Mononuclear cell (primary cell): ENCODE data around the gene SHMT2. TPM values are rescaled to one million over a fixed set of nuclear protein-coding genes. Genes with fewer than 3 reads are reported as not detected.
"Not testable (repeated sequence)": the region's sequence is repeated elsewhere in the genome, so short reads cannot be mapped to it uniquely, and the experiment has no call there.

Experiments used
- H3K27me3 ChIP-seq: 2 replicates; pipeline ENCODE4 v1.6.0; 2011; ENCODE audit warnings: low read length, control low read depth; ENCODE audit not compliant: insufficient read depth
- H3K4me1 ChIP-seq: 2 replicates; pipeline ENCODE4 v1.5.1; 2011; ENCODE audit warnings: mild to moderate bottlenecking, low read length, control low read depth; ENCODE audit not compliant: insufficient read depth
- H3K4me3 ChIP-seq: 2 replicates; pipeline ENCODE4 v1.5.1; 2011; ENCODE audit warnings: mild to moderate bottlenecking, low read length, moderate library complexity
- H3K9me3 ChIP-seq: 2 replicates; pipeline ENCODE4 v1.5.1; 2011; ENCODE audit warnings: low read depth, mild to moderate bottlenecking, control low read depth, low read length
- total RNA-seq: library from RNA; depleted of rRNA; stranded (reverse); fragments of >200 nt; gene quantifications from one replicate; pipeline ENCODE4 v1.2.3, GENCODE V29; 2012

The SHMT2 gene
- total RNA-seq, 1 donor: 50.6 TPM

DNA sequence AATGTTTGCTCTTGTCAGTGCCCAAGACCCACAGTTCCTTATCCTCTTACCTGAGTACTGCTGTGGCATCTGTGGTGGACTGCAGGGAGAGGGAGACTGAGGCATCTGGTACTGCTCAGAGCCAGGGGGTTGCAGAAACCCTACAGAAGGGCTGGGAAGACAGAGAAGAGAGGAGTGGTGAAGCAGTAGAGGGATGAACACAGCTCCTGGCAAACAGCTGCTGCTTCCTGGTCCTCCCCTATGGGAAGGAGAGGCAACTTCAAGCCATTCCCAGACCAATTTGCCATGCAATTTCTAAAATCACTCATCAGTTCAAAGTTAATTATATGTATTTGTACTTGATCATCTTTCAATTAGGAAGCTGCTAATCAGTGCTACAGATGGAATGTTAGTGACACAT, 37.2 kb downstream of the SHMT2 start:
- Histone ChIP-seq H3K9me3 (no peaks in the 10 kb centered on the region), H3K4me1 (peaks cover 8% of the 10 kb centered on the region), H3K27me3 (no peaks in the 10 kb centered on the region), H3K4me3 (no peak overlapping the region)

DNA sequence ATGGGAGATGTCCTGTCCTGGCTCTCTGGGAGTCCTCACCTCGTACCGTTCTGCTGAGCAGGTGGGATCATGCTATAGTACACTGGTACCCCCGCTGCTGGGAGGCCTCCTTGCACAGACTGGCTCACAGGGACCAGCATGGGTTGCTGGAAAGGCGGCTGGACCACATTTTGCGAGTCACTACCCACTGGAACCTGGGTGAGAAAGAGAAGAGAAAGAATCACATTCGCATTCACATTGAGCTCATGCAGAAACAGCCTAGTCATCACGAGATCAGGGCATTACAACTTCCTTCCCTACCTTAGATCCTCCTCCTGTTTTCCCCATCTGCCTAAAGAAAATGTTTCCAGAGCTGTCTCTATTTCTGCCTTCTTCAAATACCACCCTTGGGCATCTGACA, 38.8 kb downstream of the SHMT2 start:
- H3K27me3 ChIP-seq: no peaks in the 10 kb centered on the region
- H3K4me3 ChIP-seq: no peak overlapping the region
- H3K4me1 ChIP-seq: peaks cover 8% of the 10 kb centered on the region
- H3K9me3 ChIP-seq: no peaks in the 10 kb centered on the region

DNA sequence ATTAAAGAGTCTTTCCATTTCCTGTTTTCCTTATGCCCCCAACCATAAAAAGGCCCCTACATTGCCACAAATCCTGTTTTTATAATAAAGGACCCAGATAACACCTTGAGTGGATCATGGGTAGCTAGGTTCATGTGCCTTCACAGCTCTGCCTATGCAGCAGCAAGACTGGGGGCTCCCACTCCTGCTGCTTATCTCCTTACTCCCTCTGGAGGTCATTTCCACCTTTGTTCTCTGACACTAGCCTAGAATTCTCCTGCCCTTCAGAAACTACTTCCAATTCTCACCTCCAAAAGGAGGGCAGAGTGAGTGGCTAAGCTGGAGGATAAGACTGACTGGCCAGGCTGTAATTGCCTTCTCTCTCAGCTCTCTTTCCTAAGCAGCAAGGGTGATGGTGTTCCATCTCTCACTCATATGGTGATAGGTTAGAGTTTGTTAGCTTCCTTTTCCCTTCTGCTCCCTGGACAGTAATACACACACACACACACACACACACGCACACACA, 41.5 kb downstream of the SHMT2 start:
- Histone ChIP-seq H3K27me3 (no peaks in the 10 kb centered on the region), H3K4me1 (peaks cover 8% of the 10 kb centered on the region), H3K9me3 (no peaks in the 10 kb centered on the region), H3K4me3 (no peak overlapping the region)

DNA sequence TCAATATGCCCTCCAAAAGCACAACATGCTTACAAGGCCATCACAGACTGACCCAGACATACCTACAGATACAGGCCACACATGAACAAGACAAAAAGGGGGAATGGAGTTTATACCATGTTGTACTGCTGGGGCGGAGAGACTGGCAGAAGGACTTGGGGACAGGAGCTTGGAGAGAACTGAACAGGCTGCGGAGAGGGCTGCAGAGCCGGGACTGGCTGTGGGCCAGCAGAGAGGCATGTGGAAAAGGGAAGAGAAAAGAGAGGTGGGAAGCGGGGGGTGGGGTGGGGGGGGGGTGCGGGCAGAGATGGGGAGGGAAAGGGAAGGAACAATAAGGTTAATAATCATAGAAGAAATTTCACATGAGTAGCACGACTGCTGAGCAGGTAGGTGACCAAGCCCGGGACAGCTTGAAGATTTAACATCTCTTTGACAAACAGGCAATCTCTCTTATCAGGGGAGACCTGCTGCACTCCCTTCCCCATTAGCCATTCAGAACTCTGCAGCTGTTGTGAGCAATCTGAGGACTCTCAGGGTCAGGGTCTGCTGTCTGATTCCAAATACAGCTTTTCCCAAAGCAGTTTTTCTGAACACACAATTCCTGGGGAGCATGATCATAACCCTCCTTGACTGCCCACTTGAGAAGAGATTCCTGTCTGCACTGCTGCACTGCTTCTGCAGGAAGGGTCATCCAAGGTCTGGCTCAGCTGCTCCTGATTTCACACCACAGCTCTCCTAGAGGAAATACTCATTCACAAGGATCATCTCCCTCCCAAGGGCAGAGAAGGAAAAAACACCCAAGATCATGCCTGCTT, 43.0 kb downstream of the SHMT2 start:
- no peaks in the 10 kb centered on the region for H3K27me3 ChIP-seq
- no peak overlapping the region for H3K4me3 ChIP-seq
- no peaks in the 10 kb centered on the region for H3K9me3 ChIP-seq
- H3K4me1 ChIP-seq: peaks cover 8% of the 10 kb centered on the region

DNA sequence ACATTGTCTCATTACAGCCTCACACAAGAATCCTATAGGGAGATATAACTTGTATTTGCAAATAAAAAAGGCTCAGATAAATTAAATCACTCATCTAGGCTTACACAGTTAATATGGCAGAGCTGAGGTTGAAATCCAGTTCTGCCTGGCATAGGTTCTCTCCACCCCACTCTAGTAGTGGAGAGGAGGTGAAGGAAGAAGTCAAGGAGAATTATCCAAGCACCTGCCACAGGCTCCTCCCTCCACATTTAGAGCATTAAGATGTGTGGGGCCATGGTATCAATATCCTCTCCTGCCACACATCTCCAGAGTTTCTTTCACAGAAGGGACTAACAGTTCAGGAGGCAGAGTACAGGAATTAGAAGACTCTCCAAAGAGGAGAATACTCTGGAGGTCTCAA, 44.0 kb downstream of the SHMT2 start:
- no peak overlapping the region for H3K4me3 ChIP-seq
- peaks cover 3% of the 10 kb centered on the region for H3K4me1 ChIP-seq
- H3K9me3 ChIP-seq: no peaks in the 10 kb centered on the region
- H3K27me3 ChIP-seq: no peaks in the 10 kb centered on the region

DNA sequence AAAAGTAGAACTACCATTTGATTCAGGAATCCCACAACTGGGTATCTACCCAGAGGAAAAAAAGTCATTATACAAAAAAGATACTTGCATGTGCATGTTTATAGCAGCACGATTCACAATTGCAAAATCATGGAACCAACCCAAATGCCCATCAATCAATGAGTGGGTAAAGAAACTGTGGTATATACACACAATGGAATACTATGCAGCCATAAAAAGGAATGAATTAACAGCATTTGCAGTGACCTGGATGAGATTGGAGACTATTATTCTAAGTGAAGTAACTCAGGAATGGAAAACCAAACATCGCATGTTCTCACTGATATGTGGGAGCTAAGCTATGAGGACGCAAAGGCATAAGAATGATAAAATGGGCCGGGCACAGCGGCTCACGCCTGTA, 46.7 kb downstream of the SHMT2 start:
- H3K4me1 ChIP-seq, H3K4me3 ChIP-seq, H3K9me3 ChIP-seq, H3K27me3 ChIP-seq: not testable (repeated sequence)

DNA sequence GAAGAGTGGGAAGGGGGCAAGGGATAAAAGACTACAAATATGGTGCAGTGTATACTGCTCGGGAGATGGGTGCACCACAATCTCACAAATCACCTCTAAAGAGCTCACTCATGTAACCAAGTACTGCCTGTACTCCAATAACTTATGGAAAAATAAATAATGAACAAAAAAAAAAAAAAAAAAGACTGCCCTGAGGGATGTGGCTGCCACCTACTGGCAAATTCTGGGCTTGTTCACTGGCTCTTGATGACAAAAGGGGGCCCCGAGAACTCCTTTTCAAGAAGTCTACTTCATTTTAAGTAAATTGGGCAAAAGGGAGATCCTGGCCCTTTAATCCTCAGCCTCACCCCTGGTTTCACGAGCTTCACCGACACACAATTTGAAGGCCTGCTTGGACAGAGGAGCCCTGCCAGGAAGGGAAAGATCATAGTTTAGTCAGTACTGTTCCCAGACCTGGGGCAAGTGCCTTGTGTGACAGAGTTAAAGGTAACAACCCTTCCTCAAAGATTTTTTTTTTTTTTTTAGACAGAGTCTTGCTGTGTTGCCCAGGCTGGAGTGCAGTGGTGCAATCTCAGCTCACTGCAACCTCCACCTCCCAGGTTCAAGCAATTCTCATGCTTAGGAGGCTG, 47.5 kb downstream of the SHMT2 start:
- Histone ChIP-seq H3K9me3 (no peaks in the 10 kb centered on the region), H3K27me3 (no peaks in the 10 kb centered on the region), H3K4me3 (no peak overlapping the region), H3K4me1 (peaks cover 9% of the 10 kb centered on the region)

DNA sequence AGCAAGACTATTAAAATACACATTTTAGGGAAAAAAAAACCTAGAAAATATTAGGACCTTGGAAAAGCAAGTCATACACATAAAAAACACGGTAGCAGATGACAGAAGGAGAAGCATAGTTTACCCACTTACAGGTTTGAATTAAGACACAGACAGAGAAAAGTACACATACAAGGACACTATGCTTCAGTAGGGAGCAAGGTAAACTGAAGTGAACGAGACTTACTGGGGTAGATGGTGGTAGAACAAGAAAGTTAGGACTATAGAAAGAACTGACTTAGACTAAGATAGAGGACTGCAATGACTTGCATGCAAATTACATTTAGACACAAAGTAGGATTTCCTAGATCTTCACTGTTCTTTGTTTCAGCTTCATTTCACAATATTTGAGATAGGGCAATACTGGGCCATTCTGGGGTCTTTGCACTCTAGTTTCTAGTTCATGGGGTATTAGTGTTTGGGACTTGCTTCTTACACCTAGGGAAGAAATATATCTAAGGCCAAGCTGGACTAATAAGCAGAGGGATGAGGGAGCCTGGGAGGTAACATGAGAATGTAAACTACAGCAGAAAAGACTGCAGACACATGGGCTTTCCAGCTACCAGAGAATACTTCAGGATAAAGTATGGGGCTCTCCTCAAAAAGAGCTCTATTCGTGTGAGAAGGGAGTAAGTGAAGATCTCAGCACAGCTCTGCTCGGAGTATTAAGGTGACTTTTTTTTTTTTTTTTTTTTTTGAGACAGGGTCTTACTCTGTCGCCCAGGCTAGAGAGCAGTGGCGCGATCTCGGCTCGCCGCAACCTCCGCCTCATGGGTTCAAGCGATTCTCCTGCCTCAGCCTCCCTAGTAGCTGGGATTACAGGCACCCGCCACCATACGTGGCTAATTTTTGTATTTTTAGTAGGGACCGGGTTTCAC, 49.2 kb downstream of the SHMT2 start:
- Histone ChIP-seq H3K4me3 (no peak overlapping the region), H3K9me3 (no peaks in the 10 kb centered on the region), H3K27me3 (no peaks in the 10 kb centered on the region), H3K4me1 (peaks cover 9% of the 10 kb centered on the region)

DNA sequence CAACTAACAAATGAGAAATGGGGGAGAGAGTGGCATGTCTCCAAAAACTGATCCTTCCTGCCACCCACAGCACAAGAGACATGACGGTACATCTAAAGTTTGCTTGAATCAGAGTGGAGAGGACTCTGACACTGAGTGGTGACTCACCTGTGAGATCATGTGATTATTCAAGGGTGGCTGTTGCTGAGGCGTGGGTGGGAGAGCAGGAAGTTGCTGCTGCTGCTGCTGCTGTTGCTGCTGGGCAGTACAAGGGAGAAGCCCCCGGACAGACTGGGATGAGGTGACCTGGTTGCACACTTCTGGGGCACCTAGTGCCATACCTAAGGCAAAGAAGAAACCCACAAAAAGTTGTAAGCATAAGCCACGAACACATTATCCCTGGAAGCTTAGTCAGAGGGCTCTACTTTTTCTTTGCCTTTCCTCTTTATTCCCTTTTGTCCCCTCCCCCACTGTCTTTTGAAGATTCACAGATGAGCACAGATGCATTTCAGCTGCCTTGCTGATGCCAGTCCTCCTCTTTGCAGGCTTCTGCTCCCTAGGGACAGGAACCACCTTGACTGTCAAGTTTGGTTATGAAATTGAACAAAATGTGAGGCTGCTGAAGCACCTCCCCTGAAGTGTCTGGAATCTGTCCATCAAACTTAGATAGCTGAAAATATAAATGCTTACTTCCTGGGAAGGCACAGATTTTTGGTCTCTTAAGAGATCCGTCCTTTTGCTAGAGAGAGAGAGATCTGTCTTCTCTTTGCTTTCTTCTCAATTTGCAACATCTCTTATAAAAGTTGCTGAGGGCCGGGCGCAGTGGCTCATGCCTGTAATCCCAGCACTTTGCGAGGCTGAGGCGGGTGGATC, 50.9 kb downstream of the SHMT2 start:
- Histone ChIP-seq H3K4me3 (no peak overlapping the region), H3K4me1 (peaks cover 9% of the 10 kb centered on the region), H3K27me3 (no peaks in the 10 kb centered on the region), H3K9me3 (no peaks in the 10 kb centered on the region)

DNA sequence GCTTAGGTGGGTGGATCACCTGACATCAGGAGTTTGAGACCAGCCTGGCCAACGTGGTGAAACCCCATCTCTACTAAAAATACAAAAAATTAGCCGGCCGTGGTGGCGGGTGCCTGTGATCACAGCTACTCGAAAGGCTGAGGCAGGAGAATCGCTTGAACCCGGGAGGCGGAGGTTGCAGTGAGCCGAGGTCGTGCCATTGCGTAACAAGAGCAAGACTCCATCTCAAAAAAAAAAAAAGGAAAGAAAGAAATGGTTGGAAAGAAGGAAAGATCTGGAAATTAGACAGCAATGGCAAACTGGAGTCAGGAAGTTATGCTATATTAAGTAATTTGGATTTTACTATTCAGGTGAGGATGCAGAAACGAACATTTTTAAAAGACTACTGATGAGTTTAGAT, 52.6 kb downstream of the SHMT2 start:
- H3K4me1 ChIP-seq, H3K9me3 ChIP-seq, H3K4me3 ChIP-seq, H3K27me3 ChIP-seq: not testable (repeated sequence)

Other genes starting within 250 kb of the SHMT2 start
- 12.8 TPM for gene ZBTB39, start 223.2 kb upstream of the SHMT2 start, total RNA-seq
- not detected for gene TAC3, start 213.2 kb upstream of the SHMT2 start, total RNA-seq
- gene MYO1A, start 179.6 kb upstream of the SHMT2 start, total RNA-seq: 0.31 TPM
- 6.6 TPM for gene NEMP1, start 150.9 kb upstream of the SHMT2 start, total RNA-seq
- gene NAB2, start 140.6 kb upstream of the SHMT2 start, total RNA-seq: 16.3 TPM
- 68.1 TPM for gene STAT6, start 118.3 kb upstream of the SHMT2 start, total RNA-seq
- 56.0 TPM for gene LRP1, start 101.2 kb upstream of the SHMT2 start, total RNA-seq
- not detected for gene LRP1-AS, start 82.1 kb upstream of the SHMT2 start, total RNA-seq
- not detected for gene NXPH4, start 12.9 kb upstream of the SHMT2 start, total RNA-seq
- gene STAC3, start 21.5 kb downstream of the SHMT2 start, total RNA-seq: 3.1 TPM
- 31.3 TPM for gene R3HDM2, start 201.3 kb downstream of the SHMT2 start, total RNA-seq
- 0.10 TPM for gene INHBC, start 205.1 kb downstream of the SHMT2 start, total RNA-seq
- not detected for gene INHBE, start 225.6 kb downstream of the SHMT2 start, total RNA-seq
- 0.10 TPM for gene GLI1, start 230.1 kb downstream of the SHMT2 start, total RNA-seq